HFFc6 (cell line): Measurements from ENCODE around the gene CD200R1L. TPM values are rescaled to one million over a fixed set of nuclear protein-coding genes. Genes with fewer than 3 reads are reported as not detected.

Experiments used
- DNase-seq: peaks from one replicate; pipeline ENCODE4 v3.0.0-alpha.2; 2018
- H3K27ac Mint-ChIP-seq: 2 replicates; pipeline ENCODE4 v1.8.0; 2020; ENCODE audit warnings: mild to moderate bottlenecking, mixed read lengths
- H3K27me3 Mint-ChIP-seq: 2 replicates; pipeline ENCODE4 v1.8.0; 2021; ENCODE audit warnings: mild to moderate bottlenecking, moderate library complexity, mixed read lengths; ENCODE audit not compliant: insufficient read depth
- H3K36me3 Mint-ChIP-seq: 2 replicates; pipeline ENCODE4 v1.8.0; 2021; ENCODE audit warnings: low read depth, mixed read lengths
- H3K4me1 Mint-ChIP-seq: 2 replicates; pipeline ENCODE4 v1.8.0; 2020; ENCODE audit warnings: low read depth, mixed read lengths
- H3K4me3 Mint-ChIP-seq: 2 replicates; pipeline ENCODE4 v1.8.0; 2020; ENCODE audit warnings: mild to moderate bottlenecking, moderate library complexity, mixed read lengths
- H3K9me3 Mint-ChIP-seq: 2 replicates; pipeline ENCODE4 v1.8.0; 2020; ENCODE audit warnings: mild to moderate bottlenecking, mixed read lengths
- total RNA-seq, 6 experiments: library from RNA; stranded (reverse); fragmentation: NEBNext Ultra II Directional; extraction: Animal tissue kit (Norgen Biotek cat#: 25700); gene quantifications; 2 replicates in 1 of 6; 3 replicates in 5 of 6; pipeline ENCODE4 v1.2.3, GENCODE V29; 2021
- TF ChIP-seq, protein P1 (sequence below): fragments of 200-600 bp; sonication (generic); IDR thresholded peaks from 2 replicates; pipeline ENCODE4 v1.5.0; 2021; ENCODE audit warnings: antibody characterized with exemption, mild to moderate bottlenecking

CD200R1L gene
- total RNA-seq, 6 experiments from 2014 or later, result not detected

DNA sequence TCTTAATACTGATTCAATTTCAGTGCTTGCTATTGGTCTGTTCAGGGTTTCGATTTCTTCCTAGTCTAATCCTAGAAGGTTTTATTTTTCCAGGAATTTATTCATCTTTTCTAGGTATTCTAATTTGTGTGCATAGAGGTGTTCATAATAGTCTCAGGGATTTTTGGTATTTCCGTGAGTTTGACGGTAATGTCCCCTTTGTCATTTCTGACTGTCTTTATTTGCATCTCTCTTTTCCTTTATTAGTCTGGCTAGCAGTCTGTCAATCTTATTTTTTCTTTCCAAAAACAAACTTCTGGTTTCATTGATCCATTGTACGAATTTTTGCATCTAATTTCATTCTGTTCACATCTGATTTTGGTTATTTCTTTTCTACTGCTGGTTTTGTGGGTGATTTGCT is 35.2 kb upstream of the CD200R1L start:
- H3K36me3 Mint-ChIP-seq, result no peaks in the 10 kb centered on the region
- no peak overlapping the region for H3K27ac Mint-ChIP-seq
- no peaks in the 10 kb centered on the region for H3K4me1 Mint-ChIP-seq
- TF ChIP-seq, protein P1, sequence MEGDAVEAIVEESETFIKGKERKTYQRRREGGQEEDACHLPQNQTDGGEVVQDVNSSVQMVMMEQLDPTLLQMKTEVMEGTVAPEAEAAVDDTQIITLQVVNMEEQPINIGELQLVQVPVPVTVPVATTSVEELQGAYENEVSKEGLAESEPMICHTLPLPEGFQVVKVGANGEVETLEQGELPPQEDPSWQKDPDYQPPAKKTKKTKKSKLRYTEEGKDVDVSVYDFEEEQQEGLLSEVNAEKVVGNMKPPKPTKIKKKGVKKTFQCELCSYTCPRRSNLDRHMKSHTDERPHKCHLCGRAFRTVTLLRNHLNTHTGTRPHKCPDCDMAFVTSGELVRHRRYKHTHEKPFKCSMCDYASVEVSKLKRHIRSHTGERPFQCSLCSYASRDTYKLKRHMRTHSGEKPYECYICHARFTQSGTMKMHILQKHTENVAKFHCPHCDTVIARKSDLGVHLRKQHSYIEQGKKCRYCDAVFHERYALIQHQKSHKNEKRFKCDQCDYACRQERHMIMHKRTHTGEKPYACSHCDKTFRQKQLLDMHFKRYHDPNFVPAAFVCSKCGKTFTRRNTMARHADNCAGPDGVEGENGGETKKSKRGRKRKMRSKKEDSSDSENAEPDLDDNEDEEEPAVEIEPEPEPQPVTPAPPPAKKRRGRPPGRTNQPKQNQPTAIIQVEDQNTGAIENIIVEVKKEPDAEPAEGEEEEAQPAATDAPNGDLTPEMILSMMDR, result no peak
- peaks cover 21% of the 10 kb centered on the region for H3K27me3 Mint-ChIP-seq
- no peak overlapping the region for H3K4me3 Mint-ChIP-seq
- DNase-seq, result no peak
- no peaks in the 10 kb centered on the region for H3K9me3 Mint-ChIP-seq

DNA sequence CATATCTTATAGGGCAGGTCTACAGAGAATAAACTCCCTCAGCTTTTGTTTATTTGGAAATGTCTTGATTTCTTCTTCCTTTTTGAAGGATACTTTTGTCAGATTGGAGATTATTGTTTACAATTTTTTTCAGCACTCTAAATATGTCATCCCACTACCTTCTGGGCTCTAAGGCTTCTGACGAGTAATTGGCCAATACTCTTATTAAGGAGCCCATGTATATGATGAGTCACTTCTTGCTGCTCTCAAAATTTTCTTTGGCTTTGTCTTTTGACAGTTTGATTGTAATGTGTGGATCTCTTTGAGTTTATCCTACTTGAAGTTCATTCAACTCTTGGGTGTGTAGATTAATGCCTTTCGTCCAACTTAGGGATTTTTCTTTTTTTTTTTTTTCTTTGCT is 28.9 kb upstream of the CD200R1L start:
- Mint-ChIP-seq H3K36me3 (no peaks in the 10 kb centered on the region), H3K4me3 (no peak overlapping the region), H3K27me3 (peaks cover 7% of the 10 kb centered on the region), H3K4me1 (no peaks in the 10 kb centered on the region), H3K9me3 (peaks cover under 1% of the 10 kb centered on the region; the same call in 1 of the 2 replicates), H3K27ac (no peak overlapping the region)
- TF ChIP-seq, protein P1, result no peak
- DNase-seq, result no peak

DNA sequence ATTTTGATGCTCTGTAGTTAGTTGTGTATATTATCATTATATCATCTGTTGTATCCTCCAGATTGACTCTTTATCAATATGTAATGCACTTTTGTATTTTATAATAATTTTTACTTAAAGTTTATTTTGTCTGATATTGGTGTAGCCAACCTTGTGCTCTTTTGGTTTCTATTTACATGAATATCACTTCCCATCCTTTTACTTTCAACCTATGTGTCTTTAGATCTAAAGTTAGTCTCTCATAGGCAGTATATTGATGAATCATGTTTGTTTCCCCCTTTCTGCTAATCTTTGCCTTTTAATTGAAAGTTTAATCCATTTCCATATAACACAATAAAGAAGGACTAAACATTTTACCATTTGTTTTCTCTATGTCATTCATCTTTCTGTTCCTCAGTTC is 28.1 kb upstream of the CD200R1L start:
- H3K9me3 Mint-ChIP-seq, result peaks cover 9% of the 10 kb centered on the region

DNA sequence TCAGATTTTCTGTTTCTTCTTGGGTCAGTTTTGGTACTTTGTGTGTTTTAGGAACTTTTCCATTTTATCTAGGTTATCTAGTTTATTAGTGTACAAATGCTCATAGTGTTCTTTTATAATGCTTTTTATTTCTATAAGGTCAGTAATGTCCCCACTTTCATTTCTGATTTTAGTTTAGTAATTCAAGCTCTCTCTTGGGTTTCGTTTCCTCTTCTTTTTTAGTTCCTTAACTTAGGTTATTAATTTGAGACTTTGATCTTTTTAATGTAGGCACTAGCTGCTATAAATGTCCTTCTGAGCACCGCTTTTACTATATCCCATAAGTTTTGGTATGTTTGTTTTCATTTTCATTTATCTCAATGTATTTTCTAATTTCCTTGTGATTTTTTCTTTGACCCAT is 27.0 kb upstream of the CD200R1L start:
- peaks cover 13% of the 10 kb centered on the region for H3K9me3 Mint-ChIP-seq
- no peak overlapping the region for H3K27ac Mint-ChIP-seq
- H3K36me3 Mint-ChIP-seq, result no peaks in the 10 kb centered on the region
- no peak for DNase-seq
- no peak overlapping the region for H3K4me3 Mint-ChIP-seq
- H3K27me3 Mint-ChIP-seq, result peaks cover 4% of the 10 kb centered on the region
- H3K4me1 Mint-ChIP-seq, result no peaks in the 10 kb centered on the region
- TF ChIP-seq, protein P1, result no peak

More for the DNA sequence above, 28.1 kb upstream of the CD200R1L start:
- TF ChIP-seq, protein P1, result no peak
- H3K36me3 Mint-ChIP-seq, result no peaks in the 10 kb centered on the region
- no peaks in the 10 kb centered on the region for H3K4me1 Mint-ChIP-seq
- no peak overlapping the region for H3K27ac Mint-ChIP-seq
- H3K27me3 Mint-ChIP-seq, result peaks cover 5% of the 10 kb centered on the region
- no peak for DNase-seq
- H3K4me3 Mint-ChIP-seq, result no peak overlapping the region

DNA sequence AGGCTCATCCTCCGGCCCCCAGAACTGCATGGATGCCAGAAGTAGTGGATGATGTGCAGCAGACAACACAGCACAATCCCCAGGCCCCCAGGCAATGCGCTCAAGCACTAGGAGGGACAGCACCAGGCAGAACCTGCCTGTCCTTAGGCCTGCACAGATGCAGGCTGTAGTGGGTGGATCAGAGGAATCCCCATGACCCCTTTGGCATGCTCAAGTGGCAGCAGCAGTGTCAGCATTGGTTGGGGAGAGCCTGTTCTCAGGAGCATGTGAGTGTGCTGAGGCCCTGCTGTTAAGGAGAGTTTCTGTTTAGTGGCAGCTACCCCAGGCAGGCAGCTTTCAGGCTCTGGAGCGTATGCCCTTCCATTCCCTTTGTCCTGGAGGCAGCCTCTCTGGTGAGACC is 25.1 kb upstream of the CD200R1L start:
- no peak for DNase-seq
- TF ChIP-seq, protein P1, result no peak
- Mint-ChIP-seq H3K9me3 (peaks cover 13% of the 10 kb centered on the region), H3K4me1 (no peaks in the 10 kb centered on the region), H3K27ac (no peak overlapping the region), H3K27me3 (peaks cover 3% of the 10 kb centered on the region; the same call in 1 of the 2 replicates), H3K36me3 (no peaks in the 10 kb centered on the region), H3K4me3 (no peak overlapping the region)

DNA sequence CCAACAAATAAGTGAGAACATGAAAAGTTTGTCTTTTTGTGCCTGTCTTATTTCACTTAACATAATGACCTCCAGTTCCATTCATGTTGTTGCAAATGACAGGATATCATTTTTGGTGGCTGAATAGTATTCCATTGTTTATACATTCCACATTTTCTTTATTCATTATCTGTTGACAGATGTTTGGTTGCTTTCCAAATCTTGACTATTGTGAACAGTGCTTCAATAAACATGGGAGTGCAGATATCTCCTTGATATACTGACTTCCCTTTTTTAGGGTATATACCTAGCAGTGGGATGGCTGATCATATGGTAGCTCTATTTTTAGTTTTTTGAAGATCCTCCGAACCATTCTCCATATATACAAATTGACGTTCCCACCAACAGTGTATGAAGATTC is 19.1 kb upstream of the CD200R1L start:
- H3K4me3 Mint-ChIP-seq, result no peak overlapping the region
- H3K4me1 Mint-ChIP-seq, result no peaks in the 10 kb centered on the region
- TF ChIP-seq, protein P1, result no peak
- H3K36me3 Mint-ChIP-seq, result no peaks in the 10 kb centered on the region
- H3K27ac Mint-ChIP-seq, result no peak overlapping the region
- H3K27me3 Mint-ChIP-seq, result no peaks in the 10 kb centered on the region; the same call in none of the 2 replicates
- peaks cover 13% of the 10 kb centered on the region for H3K9me3 Mint-ChIP-seq
- no peak for DNase-seq
